ENCODE data around the gene TRIM49C.
"Not testable (repeated sequence)": the region's sequence is repeated elsewhere in the genome, so short reads cannot be mapped to it uniquely, and the experiment has no call there.

TRIM49C gene

GRCh38 chr11:90030806-90031205 is at the start of gene TRIM49C:
Gene TRIM49C (plus strand): TSS chr11:90031106. CDS start chr11:90035212, 4,106 bp downstream.
- DNase-seq: not testable (repeated sequence)

GRCh38 chr11:90024184-90024583 is 6.7 kb upstream of the TRIM49C start:
- not testable (repeated sequence) for DNase-seq

- DNase-seq: not testable (repeated sequence)
These were observed 20.8 kb downstream of the TRIM49C start for GRCh38 chr11:90051591-90052209.

- not testable (repeated sequence) for DNase-seq
These were observed 21.4 kb downstream of the TRIM49C start for GRCh38 chr11:90052311-90052710.

GRCh38 chr11:90053545-90053944 is 22.6 kb downstream of the TRIM49C start:
- not testable (repeated sequence) for DNase-seq

- not testable (repeated sequence) for DNase-seq
These were observed 54.7 kb downstream of the TRIM49C start, which contains the start of gene UBTFL1 for GRCh38 chr11:90085650-90086049. Gene UBTFL1 (plus strand): TSS chr11:90085950. CDS start chr11:90085950, 0 bp downstream.

- DNase-seq: not testable (repeated sequence)
These were observed 57.8 kb downstream of the TRIM49C start for GRCh38 chr11:90088731-90089130.

Measured in islet precursor cell (in vitro differentiated cells).